ENCODE results near the gene COX4I1. TPM values are rescaled to one million over a fixed set of nuclear protein-coding genes. Genes with fewer than 3 reads are reported as not detected.
"Not testable (repeated sequence)": the region's sequence is repeated elsewhere in the genome, so short reads cannot be mapped to it uniquely, and the experiment has no call there.

COX4I1 gene
- total RNA-seq, 1 donor from 2014 or later = 344 TPM

DNA sequence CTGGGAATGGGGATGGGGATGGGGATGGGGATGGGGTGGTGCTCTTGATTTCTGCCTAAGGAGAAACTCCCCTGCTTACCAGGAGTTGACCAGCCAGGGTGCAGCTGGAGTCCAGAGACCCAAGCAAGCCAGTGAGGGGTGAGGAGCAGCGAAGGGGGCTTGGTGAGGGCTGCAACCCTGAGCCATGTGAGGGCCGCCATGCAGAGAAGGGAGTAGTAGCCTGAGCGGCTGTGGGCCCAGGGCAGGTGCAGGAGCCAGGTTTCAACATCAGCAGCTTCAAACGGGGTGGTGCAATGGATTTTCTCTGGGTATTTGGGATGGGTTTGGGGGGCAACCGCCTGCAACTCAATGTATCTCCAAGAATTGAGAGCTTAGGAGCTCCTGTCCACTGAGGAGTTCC is 35.2 kb downstream of the COX4I1 start:
- TF ChIP-seq, protein P1, sequence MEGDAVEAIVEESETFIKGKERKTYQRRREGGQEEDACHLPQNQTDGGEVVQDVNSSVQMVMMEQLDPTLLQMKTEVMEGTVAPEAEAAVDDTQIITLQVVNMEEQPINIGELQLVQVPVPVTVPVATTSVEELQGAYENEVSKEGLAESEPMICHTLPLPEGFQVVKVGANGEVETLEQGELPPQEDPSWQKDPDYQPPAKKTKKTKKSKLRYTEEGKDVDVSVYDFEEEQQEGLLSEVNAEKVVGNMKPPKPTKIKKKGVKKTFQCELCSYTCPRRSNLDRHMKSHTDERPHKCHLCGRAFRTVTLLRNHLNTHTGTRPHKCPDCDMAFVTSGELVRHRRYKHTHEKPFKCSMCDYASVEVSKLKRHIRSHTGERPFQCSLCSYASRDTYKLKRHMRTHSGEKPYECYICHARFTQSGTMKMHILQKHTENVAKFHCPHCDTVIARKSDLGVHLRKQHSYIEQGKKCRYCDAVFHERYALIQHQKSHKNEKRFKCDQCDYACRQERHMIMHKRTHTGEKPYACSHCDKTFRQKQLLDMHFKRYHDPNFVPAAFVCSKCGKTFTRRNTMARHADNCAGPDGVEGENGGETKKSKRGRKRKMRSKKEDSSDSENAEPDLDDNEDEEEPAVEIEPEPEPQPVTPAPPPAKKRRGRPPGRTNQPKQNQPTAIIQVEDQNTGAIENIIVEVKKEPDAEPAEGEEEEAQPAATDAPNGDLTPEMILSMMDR (IDR thresholded peaks at IDR 0.05) = no peak
- H3K36me3 Mint-ChIP-seq (ENCODE audit: low read depth) = peaks cover 4% of the 10 kb centered on the region
- peaks cover 54% of the 10 kb centered on the region for H3K27me3 Mint-ChIP-seq (ENCODE audit: low read depth)
- H3K9me3 Mint-ChIP-seq (ENCODE audit: low read depth) = no peaks in the 10 kb centered on the region
- no peak overlapping the region for H3K4me3 Mint-ChIP-seq (ENCODE audit: unreplicated experiment)
- peak; percentile 63 for DNase-seq (ENCODE audit: low spot score)
- no peaks in the 10 kb centered on the region for H3K4me1 Mint-ChIP-seq (ENCODE audit: low read depth)
- H3K27ac Mint-ChIP-seq (ENCODE audit: unreplicated experiment) = no peak overlapping the region

DNA sequence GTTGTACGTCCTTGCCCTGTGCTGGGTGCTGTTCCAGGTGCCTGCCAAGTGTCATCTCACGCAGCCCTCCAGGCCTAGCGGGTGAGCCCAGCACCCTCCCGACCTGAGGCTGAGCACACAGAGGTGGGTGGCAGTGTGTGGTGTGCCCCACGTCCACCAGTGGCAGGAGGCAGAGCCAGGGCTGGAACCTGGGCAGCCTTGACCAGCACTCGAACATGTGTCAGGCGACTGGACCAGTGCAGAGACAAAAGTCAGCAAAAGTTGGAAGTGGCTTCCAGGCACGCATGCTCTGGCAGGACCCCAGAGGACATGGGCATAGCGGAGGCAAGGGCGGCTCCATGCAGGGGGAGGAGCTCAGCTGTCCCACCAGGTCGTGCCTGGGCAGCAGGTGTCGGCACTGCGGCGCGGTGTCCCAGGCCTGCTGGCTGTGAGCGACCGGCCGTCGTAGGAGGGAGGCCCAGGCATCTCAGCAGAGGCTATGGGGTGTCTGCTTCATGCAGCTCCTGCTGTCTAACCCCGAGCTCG is 35.8 kb downstream of the COX4I1 start:
- TF ChIP-seq, protein P1 (IDR thresholded peaks at IDR 0.05) = no peak

DNA sequence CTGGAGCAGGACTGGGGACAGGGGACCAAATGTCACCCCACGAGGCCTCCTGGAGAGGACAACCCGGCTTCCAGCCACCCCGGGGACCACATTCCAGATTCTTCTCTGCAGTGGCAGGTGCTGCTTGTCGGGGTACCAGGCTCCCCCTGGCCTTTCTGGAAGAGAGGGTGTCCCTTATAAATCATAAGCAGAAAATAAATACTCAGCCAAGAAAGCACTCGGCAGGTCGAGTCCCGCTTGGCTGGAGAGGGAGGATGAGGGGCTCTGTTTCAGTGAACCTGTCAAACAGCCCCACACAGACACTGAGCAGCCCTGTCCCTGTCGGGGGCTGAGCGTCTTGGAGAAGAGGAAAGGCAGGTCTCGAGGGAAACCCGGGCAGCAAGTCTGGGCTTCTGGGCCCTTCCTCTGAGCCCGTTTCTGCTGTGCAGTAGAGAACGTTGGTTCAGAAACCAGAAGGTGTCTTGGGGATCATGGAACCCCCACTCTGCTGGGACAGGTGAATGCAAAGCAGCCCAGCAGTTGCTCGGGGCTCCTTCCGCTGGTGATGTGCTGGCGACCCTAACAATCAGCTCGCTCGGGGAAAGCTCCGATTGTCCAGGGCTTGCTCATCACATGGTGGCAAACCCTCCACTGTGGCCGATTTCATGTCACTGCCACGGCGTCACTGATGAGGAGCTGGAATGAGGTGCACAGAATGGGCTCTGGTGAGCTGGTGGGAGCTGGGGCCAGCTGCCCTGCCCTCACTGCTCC is 36.6 kb downstream of the COX4I1 start:
- peak; percentile 63 for DNase-seq (ENCODE audit: low spot score)
- Mint-ChIP-seq H3K27me3 (ENCODE audit: low read depth) (peaks cover 51% of the 10 kb centered on the region), H3K4me3 (ENCODE audit: unreplicated experiment) (no peak overlapping the region), H3K27ac (ENCODE audit: unreplicated experiment) (no peak overlapping the region), H3K4me1 (ENCODE audit: low read depth) (no peaks in the 10 kb centered on the region), H3K36me3 (ENCODE audit: low read depth) (peaks cover 4% of the 10 kb centered on the region), H3K9me3 (ENCODE audit: low read depth) (no peaks in the 10 kb centered on the region)
- TF ChIP-seq, protein P1 (IDR thresholded peaks at IDR 0.05) = no peak

More for the DNA sequence above, 35.8 kb downstream of the COX4I1 start:
- H3K27me3 Mint-ChIP-seq (ENCODE audit: low read depth) = peaks cover 58% of the 10 kb centered on the region
- H3K27ac Mint-ChIP-seq (ENCODE audit: unreplicated experiment) = no peak overlapping the region
- no peak overlapping the region for H3K4me3 Mint-ChIP-seq (ENCODE audit: unreplicated experiment)
- peaks cover 4% of the 10 kb centered on the region for H3K36me3 Mint-ChIP-seq (ENCODE audit: low read depth)
- DNase-seq (ENCODE audit: low spot score) = peak; percentile 78
- no peaks in the 10 kb centered on the region for H3K4me1 Mint-ChIP-seq (ENCODE audit: low read depth)
- H3K9me3 Mint-ChIP-seq (ENCODE audit: low read depth) = no peaks in the 10 kb centered on the region

DNA sequence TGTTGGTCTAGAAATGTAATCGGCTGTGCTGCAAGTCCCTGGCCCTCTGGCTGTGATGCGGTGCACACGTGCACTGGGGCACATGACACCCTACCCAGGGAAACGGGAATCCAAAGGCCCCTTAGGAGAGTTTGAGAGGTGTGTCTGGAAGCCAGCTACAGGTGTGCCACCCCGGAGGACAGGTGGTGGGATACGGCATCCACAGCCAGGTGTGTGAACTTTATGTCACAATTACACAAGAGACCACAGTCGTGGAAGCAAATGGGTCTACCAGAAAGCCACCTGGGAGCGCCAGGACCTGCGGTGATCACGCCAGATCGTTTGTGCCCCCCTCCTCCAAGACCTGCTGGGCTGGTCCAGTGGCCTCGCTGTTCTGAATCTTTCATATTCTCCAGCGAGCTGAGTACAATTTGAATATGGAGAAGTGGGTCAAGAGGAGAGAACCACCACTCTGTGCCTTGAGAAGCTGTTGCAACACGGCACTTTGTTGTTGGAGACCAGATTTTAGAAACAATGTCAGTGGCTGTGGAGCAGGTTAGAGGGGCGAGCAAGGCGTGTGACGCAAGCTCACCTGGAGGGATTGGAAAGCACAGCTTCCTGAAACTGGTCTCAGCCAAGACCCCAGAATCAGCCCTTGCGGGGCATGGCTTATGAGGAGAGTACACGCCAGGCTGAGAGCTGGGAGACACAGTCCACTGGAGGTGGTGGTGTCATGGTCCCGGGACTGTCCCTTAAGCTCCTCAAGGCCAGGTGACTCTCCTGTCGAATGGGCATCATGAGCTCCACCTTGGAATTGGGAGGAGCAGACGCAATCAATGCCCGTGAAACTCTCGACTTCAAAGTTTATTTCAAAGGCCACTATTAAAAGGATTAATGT is 37.4 kb downstream of the COX4I1 start:
- Mint-ChIP-seq H3K9me3 (ENCODE audit: low read depth) (no peaks in the 10 kb centered on the region), H3K27me3 (ENCODE audit: low read depth) (peaks cover 49% of the 10 kb centered on the region), H3K4me3 (ENCODE audit: unreplicated experiment) (no peak overlapping the region), H3K36me3 (ENCODE audit: low read depth) (peaks cover 2% of the 10 kb centered on the region), H3K4me1 (ENCODE audit: low read depth) (no peaks in the 10 kb centered on the region), H3K27ac (ENCODE audit: unreplicated experiment) (no peak overlapping the region)
- peak; percentile 52 for DNase-seq (ENCODE audit: low spot score)
- TF ChIP-seq, protein P1 (IDR thresholded peaks at IDR 0.05) = no peak

GRCh38 chr16:85837654-85838053 is 38.2 kb downstream of the COX4I1 start:
- H3K36me3 Mint-ChIP-seq (ENCODE audit: low read depth) = not testable (repeated sequence)
- peaks cover 47% of the 10 kb centered on the region for H3K27me3 Mint-ChIP-seq (ENCODE audit: low read depth)

More at GRCh38 chr16:85837654-85838053, 38.2 kb downstream of the COX4I1 start:
- not testable (repeated sequence) for H3K4me3 Mint-ChIP-seq (ENCODE audit: unreplicated experiment); H3K4me1 Mint-ChIP-seq (ENCODE audit: low read depth); H3K9me3 Mint-ChIP-seq (ENCODE audit: low read depth); DNase-seq (ENCODE audit: low spot score); H3K27ac Mint-ChIP-seq (ENCODE audit: unreplicated experiment)
